ENCODE results near the gene MTG2.

Gene MTG2

DNA sequence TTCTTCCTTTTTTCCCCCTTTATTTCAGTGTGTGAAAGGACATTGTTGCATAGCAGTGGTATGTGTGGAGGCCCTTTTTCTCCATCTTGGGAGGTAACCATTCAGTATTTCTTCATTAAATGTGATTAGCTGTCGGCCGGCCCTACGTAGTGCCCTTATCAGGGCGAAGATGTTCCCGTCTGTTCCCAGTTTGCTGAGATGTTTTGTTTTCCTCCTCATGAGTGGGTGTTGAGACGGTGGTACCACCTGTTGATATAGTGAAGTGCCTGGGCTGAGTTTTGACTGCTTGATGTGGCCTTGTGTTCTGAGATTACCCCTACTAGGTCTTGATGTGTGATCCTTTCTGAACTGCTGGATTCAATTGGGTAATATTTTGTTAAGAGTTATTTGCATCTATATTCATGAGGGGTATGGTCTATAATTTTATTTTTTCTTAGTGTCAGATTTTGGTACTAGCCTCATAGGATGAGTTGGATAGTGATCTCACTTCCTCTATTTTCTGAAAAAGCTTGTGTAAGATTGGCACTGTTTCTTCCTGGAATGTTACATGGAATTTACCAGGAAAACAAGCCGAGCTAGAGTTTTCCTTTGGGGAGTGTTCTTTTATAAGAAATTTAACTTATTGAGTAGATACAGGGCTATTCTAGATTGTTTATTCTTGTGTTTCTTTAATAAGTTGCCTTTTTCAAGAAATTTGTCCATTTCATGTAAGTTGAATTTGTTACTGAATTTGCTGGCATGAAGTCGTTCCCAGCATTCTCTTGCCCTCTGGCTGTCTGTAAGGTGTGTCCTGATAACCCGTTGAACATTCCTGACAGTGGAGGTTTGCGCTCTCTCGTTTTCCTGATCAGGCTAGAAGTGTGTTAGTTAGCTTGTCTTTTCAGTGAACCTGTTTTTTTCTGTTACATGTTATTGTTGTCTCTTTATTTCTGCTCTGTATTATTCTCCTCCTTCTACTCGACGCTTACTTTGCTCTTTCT lies 4.3 kb downstream of the MTG2 start:
- no peak for DNase-seq

DNA sequence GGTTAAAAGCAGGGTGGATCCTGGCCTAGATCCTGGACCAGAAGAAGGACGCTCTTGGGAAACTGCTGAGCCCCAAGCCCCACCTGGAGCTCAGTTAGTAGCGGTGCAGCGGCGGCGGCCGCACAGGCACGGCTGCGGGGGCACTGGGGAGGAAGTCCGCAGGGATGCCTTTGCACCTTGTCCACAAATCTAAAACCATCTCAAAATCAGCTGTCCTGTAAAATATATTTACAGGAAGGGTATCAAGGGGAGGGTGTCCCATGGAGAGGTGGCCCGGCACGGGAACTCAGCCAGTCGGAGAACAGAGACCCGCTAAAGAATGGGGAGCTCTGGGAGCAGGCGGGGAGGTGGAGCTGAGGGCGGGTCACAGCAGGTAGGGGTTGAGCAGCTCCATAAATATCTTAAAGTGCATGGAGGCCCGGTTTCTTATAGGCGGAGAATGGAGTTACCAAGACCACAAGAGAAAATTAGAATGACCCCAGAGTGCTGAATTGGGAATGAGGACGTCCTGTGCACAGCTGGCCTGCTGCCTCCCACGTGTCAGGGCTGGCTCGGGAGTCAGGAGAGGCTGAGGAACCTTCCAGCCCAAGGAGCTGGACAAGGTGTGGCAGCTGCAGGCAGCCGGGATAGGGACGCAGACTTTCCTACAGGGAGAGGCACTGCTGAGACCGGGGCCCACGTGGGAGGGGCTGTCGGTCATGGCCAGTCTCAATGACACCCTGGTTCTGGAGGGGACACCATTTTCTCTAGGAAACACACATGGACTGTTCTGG lies 8.0 kb downstream of the MTG2 start:
- DNase-seq: no peak

DNA sequence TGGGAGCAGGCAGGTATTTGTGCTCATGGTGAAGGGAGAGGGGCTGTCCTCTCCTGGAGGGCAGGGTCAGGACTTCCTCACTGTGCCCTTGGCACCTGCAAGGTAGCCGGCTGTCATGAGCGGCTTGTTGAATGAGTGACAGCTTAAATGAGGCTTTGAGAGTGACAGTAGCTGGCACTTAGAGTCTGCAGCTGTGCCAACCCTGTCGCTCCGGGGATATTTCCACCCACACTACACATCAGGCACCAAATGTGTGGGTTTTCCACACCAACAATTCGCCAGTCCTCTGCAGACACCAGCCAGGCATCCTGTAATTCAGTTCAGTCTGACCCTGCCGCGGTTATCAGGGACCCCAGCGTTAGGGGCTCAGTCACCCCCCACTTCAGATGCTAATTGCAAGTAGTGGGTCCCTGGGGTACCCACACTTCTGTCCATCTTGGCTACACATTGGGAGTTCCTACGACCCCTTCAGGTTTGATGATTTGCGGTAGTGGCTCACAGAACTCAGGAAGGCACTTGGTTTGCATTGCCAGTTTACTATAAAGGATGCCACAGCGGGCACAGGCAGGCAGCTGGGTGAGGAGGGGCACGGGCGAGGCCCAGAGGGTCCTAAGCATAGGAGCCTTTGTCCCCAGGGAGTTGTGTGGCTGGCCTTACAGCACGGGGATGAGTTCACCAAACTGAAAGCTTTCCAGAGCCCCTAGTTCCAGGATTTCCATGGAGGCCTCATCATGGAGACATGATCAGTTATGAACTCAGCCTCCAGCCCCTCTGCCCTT lies 9.1 kb downstream of the MTG2 start:
- DNase-seq: no peak

DNA sequence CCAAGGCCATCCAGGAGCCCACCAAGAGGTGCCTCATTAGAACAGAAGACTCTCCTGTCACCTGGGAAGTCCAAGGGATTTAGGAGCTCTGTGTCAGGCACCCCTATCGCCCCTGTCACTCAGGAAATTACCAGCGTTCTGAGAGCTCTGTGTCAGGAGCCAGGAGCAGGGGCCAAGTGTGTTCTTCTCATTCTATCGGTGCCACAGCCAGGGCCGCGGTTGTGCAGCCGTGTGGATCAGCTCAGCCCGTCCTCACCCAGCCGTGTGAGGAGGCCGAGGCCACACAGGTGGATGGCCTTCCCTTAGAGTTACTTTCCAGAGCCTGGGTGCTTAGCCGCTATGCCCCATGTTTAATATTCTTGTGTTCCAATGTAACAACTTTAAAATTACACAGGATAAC lies 9.8 kb downstream of the MTG2 start:
- no peak for DNase-seq

DNA sequence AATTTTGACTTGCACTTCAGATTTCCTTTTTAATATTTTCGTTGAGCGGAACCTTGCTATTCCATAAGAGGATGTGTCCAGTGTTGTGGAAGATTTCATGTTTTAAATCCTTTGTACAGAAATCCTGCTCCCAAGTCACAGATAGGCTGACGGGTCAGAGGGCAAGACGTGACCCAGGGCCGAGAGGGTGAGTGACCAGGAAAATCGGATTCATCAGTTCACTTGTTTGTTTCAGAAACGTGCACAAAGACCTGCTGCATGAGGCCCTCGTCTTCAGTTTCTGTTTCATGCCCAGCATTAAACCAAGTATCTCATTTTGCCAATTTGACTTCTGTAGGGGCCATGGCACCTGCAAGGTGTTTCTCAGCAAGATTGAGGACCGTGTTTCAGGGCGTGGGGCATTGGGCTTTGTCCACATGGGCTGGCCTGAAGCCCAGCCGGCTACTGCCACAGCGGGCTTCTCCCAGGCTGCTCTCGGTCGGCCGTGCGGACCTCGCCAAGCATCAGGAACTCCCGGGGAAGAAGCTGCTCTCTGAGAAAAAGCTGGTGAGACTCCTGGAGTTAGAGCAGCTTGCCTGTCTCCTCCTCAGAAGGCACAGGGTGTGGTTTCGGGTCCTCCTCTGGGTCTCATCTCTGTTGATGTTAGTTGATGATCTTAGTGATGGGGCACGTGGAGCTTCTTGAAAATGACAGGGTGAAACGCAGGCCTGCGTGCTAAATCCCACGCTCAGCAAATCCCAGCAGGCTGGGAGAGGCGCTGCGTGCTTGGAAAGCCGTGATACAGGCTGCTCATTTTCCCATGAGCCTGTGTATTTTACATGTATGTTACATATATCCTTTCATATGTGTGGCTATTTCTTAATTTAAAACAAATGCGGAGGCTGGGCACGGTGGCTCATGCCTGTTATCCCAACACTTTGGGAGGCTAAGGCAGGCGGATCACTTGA lies 10.5 kb downstream of the MTG2 start:
- no peak for DNase-seq

DNA sequence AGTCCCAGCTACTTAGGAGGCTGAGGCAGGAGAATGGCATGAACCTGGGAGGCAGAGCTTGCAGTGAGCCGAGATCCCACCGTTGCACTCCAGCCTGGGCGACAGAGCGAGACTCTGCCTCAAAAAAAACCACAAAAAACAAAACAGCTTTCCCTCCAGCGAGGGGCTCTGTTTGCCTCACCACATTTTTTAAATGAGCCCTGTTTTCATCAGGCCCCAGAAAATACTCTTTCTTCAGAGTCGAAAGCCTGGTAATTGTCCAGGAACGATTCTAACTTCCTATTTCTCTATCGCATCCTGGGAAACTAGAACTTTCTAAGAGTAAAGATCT lies 12.2 kb downstream of the MTG2 start:
- DNase-seq: no peak

DNA sequence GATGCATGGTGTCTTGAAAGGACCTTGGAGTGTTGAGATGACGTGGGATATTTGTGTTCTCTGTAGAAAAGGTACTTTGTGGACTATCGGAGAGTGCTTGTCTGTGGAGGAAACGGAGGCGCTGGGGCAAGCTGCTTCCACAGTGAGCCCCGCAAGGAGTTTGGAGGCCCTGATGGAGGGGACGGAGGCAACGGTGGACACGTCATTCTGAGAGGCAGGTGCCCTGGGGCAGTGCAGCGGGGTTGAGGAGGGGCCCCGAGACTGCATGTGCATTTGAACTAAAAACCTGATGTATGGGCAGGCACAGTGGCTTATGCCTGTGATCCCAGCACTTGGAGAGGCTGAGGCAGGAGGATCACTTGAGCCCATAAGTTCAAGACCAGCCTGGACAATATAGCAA lies 12.9 kb downstream of the MTG2 start:
- DNase-seq: no peak

DNA sequence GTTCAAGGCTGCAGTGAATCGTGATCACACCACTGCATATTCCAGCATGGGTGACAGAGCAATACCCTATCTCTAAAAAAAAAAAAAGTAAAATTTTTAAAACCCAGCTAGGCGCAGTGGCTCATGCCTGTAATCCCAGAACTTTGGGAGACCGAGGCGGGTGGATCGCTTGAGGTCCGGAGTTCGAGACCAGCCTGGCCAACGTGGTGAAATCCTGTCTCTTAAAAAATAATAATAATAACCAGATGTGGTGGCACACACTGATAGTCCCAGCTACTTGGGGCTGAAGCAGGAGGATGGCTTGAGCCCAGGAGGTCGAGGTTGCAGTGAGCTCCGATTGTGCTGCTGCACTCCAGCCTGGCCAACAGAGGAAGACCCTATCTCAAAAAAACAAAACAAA lies 13.5 kb downstream of the MTG2 start:
- DNase-seq: no peak

DNA sequence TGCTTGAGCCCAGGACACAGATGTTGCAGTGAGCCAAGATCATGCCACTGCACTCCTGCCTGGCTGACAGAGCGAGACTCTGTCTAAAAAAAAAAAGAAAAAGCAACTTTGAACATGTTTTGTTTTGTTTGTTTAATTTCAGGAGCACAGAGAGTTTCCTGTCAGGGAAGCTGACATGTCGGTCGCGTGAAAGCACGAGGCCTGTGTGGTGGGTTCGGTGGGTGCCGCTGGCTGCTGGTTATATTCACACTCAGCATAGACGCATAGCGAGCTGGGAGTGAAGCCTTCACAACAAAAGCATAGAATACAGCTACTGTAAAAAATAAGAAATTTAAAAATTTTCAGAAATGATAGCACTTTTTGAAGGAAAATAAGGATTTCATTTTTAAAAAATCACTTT lies 14.5 kb downstream of the MTG2 start:
- no peak for DNase-seq

DNA sequence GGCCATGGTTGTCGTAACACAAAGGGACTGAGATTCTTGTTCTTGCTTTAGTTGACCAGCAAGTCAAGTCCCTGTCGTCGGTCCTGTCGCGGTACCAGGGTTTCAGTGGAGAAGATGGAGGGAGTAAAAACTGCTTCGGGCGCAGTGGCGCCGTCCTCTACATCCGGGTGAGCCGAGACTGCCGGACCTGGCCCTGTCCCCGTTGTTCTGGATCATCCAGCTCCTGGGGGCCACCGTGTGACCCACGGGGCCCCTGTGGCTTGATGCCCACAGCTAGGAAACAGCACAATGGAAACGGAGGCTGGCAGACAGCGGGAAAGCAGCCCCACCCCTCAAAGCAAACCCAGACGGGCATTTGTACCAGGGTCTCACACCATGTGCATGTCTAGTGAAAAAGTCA lies 15.0 kb downstream of the MTG2 start:
- no peak for DNase-seq

DNA sequence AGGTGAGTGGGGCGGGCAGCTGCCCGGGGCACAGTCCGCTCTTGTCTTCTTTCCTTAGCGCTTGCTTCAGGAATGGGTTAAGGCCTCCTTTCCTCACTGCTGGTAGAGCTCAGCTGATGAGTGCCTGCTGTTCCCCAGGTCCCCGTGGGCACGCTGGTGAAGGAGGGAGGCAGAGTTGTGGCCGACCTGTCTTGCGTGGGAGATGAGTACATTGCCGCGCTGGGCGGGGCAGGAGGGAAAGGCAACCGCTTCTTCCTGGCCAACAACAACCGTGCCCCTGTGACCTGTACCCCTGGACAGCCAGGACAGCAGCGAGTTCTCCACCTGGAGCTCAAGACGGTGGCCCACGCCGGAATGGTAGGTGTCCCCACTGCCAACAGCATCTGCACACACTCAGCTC lies 15.7 kb downstream of the MTG2 start:
- no peak for DNase-seq

DNA sequence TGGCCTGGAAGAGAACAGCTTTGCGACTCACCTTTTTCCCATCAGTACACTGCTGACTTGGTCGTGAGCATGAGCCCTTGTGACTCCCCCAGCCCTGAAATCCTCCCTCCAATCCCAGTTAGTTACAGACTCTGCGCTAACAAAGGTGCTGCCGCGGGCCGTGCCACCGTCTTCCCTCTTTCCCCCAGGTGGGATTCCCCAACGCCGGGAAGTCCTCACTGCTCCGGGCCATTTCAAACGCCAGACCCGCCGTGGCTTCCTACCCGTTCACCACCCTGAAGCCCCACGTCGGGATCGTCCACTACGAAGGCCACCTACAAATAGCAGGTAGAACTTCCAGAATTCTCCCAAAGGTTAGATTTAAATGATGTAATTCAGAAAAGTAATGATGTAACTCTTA lies 16.1 kb downstream of the MTG2 start:
- no peak for DNase-seq

DNA sequence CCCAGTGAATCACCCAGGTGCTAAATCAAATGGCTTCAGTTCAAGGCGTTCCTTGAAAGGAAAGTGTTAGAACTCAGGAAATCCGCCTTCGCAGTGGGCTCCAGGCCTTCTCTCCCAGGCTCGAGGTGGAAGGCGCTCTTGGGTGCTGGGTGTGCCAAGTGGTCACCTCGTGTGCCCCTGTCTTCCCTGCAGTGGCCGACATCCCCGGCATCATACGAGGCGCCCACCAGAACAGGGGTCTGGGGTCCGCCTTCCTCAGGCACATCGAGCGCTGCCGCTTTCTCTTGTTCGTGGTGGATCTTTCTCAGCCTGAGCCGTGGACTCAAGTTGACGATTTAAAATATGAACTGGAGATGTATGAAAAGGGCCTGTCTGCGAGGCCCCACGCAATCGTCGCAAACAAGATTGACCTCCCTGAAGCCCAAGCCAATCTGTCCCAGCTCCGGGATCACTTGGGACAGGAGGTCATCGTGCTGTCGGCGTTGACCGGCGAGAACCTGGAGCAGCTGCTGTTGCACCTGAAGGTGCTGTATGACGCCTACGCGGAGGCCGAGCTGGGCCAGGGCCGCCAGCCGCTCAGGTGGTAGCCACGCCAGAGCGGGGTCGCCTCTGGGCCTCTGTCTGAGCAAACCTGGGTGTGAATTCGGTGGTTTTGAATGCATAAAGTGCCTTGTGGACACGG lies 17.8 kb downstream of the MTG2 start:
- DNase-seq: no peak

DNA sequence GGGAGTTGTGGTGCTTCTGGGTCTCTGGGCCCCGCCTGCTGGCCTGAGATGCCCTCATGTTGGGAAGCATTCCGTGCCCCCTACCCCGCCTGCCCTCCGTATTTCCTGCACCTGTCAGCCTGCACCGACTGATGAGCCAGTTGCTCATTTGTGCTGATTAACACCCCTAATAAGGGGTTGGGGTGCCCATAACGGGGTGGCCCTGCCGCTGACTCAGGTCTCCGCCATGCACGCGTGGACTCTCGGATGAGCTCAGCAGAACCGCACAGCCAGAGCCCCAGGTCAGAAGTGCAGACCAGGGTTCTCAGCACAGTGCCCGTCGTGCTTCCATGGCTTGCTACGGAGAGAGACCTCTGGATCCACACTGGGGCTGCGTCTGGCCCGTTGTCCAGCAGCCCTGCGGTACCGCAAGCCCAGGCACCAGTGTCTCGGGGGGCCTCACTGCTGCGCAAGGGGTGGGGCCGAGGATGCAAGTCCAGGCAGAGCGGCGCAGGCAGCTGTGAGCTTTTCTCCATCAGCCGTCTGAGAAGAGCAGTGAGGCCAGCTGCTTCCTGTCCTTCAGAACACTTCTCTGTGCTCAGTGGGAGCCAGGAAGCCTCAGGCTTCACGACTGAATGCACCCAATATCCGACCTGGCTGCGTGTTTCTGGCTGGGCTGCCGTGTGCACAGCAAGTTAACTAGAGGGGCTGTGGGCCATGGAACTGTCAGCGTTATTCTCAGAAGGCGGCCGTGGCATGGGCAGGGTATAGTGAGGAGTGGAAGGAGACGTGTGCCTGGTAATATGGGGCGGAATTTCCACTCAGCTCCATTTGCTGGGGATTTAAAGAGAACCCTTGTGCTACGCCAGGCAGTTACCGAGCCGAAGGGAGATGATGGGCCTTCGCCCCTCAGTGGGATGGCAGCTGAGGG lies 18.6 kb downstream of the MTG2 start:
- DNase-seq: no peak

DNA sequence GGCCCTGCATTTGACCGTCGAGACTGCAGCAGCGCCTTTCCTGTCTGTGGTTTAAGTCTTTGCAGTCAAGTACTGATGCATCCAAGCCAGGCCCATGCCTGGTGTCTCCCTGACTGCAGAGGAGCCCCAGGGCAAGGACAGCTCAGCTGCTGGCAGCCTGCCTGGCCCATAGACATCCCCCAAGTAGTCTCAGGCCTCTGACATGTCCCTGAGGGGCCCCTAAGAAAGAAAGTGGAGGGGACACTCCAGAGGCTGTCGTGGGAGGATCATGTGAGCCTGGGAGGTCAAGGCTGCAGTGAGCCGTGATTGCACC lies 19.2 kb downstream of the MTG2 start:
- DNase-seq: no peak

DNA sequence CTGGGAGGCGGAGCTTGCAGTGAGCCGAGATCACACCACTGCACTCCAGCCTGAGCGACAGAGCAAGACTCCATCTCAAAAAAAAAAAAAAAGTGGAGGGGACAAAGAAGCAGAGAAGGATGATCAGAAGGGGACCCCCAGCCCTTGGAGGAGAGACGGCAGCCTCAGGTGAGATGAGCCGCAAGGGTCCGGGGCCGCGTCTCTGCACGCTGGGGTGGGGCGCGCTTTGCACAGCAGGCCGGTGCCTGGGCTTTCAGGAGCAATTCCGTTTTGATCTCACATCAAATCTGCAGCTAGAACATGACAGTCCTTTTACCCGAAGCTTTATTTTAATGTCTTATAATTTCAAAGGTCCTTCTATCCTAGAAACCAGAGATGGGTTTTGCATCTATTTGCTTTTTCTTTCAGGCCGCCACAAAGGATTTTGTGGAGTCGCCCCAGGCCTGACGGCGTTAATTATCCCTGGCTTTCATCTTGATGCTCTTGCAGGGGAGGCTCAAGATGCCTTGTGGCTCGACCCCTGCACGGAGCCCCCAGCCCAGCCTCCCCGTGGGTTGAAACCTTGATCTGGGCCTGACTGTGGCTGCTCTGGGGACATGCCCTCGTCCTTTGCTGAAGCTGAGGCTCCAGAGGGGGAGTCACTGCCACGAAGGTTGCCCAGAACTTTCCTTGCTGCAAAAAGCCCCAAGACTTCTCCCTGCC lies 20.0 kb downstream of the MTG2 start:
- no peak for DNase-seq

DNA sequence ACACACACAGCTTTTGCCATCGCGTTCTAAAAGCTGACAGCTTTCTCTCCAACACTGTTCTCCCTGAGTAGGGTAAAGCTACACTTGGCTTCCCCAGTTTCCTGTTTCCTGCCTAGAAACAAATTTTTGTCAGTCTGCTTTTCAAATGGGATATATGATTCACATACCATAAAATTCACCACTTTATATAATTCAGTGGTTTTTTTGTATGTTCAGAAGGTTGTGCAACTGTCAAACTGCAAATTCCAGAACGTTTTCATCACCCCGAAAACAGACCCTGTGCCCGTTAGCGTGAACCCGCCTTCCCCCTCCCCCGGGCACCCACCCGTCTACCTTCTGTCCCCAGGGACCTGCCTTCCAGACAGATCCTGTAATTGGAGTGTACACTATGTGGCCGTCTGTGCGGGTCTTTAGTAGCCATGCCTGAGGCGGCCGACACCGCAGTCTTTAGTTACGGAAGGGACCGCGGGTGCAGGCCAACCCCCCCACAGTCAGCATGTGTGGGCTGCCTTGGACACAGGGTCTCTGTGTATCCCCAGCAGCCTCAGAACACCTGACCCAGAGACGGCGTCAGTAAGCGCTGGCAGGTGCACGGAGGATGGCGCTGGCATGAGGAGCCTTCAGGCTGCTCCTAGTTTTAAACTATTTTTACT lies 20.7 kb downstream of the MTG2 start:
- DNase-seq: no peak

DNA sequence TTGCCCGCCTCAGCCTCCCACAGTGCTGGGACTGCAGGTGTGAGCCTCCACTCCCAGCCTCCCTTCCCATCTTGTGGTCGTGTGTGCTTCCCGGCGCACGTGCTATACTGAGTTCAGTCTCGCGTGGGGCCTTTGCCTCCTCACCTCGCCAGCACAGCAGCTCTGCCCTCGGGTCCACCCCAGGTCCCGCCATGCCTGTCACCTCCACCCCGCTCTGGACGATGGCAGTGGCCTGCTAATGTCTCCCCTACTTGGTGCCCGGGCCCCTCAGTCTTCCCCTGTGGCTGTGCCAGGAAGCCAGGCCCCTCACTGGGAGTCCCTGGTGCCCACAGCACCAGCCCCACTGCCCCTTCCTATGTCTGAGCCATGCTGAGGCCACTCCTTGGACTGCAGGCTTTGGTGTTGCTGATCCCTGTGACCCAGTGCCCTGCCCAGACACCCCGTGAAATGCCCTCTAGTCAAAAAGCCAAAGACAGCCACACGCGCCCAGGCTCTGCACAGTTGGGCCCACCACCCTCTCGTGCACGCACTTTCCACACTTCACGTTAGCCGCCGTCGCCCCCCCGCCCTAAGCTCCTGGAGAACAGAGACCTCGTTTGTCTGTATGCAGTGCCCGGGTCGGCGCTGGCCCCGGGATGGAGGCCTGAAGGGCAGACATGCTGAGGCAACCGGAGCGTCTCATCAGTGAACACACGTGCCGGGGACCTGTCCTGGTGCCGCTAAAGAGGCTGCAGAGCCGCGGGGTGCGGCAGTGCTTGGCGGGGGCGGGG lies 23.0 kb downstream of the MTG2 start:
- DNase-seq: no peak

DNA sequence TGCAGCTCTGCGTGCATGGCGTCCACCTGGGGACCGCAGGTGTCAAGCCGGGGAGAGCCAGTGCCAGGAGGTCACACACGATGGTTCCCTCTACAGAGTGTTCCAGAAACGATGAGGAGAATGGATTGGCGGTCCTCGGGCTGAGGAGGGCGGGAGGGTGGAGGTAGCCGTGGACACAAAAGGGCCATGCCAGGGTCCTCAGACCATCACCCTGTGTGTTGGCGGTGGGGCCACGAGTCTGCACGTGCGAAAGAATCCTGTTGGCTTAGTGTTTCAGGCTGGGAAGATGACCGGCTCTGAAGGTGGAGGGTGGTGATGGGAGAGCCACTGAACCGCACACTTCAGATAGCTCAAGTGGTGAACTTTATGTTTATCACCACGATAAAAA lies 23.6 kb downstream of the MTG2 start:
- no peak for DNase-seq
